CD4-positive, alpha-beta T cell treated with Interleukin-15 for 4 hours (primary cell): ENCODE measurements around the gene APOC1.
"Not testable (repeated sequence)": the region's sequence is repeated elsewhere in the genome, so short reads cannot be mapped to it uniquely, and the experiment has no call there.

Experiments used
- DNase-seq: peaks from one replicate; pipeline ENCODE4 v3.0.0-alpha.2; 2020; ENCODE audit warnings: low spot score

The APOC1 gene

DNA sequence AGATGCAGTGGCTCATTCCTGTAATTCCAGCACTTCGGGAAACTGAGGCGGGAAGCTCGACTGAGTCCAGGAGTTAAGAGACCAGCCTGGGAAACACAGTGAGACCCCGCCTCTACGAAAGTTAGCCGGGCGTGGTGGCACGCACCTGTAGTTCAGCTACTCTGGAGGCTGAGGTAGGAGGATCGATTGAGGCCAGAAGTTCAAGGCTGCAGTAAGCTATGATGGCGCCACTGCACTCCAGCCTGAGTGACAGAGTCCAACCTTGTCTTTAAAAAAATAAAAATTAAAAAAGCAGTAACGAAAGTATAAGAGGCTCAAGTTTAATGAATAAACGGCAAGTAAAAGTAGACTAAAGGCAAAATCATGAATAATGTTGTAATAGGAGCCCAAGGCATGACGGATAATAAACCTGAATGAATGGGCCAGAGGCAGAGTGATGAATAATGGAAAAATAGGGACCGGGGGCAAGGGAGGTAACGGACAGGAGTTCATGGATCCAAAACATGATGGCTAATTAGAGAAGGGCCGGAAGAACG is 24.5 kb upstream of the APOC1 start:
- DNase-seq: no peak

DNA sequence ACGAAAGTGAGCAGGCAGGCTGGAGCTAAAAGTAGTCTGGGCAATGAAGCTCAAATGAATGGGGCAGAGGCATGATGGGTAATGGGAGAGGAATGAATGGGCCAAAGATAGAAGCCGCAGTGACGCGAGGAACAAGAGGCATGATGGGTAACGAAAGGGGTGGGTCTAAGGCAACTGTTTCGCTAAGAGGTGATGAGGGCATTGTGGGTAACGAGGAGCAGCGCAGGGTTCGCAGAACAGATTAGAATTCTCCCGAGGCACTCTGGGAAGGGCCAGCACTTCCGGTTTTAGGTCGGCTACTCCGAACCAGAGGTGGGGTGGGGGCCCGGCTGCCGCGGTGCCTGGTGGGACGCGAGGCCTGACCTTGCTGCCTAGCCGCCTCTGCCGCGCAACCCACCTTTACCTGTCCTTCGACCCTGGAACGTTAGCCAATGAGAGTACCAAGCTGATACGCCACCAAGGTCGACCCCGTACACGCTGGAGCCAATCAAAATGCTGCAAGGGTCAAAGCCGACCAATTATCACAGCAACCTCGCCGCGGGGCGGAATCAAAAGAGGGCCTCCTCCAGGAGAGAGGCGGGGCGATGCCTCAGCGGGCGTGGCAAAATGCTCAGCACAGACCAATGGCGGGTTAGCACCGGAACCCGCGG is 23.9 kb upstream of the APOC1 start:
- peak; percentile 100 for DNase-seq

DNA sequence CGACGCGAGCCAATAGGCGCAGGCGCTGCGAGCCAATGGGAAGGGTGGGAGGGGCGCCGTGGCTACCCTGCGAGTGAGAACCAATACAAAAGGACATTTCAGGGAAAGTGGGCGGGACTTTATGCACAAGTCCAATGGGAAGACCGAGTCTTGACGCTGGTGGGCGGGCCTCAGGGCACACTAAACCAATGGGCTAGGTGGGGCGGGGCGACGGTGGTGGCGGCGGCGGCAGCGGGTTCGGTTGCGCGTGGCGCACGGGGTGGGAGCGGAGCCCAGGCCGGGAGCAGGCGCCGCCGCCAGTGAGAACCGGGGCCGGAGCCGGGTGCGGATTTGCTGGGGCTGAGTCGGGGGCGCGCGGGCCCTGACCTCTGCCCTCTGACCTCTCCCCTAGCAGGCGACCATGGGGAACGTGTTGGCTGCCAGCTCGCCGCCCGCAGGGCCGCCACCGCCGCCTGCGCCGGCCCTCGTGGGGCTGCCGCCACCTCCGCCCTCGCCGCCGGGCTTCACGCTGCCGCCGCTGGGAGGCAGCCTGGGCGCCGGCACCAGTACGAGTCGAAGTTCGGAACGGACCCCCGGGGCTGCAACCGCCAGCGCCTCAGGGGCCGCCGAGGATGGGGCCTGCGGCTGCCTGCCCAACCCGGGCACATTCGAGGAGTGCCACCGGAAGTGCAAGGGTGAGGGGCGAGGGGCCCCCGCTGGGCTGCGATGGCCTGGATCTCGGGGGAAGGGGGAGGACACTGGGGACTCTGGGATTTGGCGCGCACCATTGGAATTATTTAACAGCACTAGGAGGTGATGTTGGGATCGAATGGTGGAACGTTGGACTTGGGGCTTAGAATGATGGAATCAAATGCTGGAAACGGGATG is 23.2 kb upstream of the APOC1 start, which contains the start of gene TOMM40:
TOMM40 (plus strand) TSS at position 239 of the 867 bp plus-strand sequence; CDS start at position 401, 162 bp downstream.
- DNase-seq: no peak

DNA sequence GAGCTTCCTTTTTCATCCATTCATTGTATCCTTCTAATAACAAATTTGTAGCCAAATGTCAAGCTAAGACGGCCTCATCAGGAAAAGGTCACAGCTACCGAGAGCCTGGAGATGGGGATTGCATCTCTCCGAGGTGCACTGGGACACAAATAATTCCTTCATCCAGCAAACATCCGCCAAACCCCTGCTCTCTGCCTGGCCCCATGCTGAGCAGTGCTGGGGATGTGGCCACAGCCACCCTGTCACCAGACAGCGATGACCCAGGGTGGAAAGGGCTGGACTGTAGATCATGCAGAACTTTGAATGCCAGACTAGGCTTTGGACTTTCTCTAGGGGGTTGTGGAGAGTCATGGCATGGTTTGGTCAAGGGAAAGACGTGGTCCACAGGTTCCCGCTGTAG is 21.5 kb upstream of the APOC1 start:
- DNase-seq: no peak

DNA sequence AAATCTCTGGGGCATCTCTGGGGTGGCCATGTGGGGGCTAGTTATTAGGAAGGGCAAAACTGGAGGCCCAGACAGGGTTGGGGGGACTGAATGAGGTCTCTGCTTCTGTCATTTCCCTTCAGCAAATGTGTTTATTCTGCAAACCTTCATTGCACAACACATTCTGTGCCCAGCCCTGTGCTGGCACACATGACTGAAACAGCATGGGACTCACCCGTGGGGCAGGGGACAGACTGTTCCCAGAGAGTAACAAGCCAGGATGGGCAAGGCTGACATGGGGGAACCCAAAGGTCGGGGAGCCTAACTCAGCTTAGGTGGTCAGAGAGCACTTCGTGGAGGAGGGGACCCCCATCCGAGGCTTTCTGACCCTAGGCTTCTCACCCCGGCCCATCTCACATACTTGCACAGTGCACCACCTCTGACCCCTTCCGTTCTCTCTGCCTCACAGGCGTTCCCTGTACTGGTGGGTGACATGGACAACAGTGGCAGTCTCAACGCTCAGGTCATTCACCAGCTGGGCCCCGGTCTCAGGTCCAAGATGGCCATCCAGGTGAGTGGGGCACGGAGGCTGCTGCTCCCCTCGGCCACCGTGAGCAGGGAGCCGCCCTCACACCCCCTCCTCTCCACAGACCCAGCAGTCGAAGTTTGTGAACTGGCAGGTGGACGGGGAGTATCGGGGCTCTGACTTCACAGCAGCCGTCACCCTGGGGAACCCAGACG is 20.9 kb upstream of the APOC1 start:
- DNase-seq: no peak

DNA sequence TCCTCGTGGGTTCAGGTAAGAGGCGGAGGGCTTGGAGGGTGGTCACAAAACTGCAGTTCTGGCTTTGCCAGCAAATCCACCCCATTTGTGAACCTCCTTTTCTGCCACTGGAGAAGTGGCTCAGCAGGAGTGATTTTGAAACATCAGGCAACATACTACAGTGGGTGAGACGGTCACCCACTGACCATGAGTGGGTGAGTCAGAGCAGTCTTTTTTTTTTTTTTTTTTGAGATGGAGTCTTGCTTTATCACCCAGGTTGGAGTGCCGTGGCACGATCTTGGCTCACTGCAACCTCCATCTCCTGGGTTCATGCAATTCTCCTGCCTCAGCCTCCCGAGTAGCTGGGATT is 20.4 kb upstream of the APOC1 start:
- no peak for DNase-seq

DNA sequence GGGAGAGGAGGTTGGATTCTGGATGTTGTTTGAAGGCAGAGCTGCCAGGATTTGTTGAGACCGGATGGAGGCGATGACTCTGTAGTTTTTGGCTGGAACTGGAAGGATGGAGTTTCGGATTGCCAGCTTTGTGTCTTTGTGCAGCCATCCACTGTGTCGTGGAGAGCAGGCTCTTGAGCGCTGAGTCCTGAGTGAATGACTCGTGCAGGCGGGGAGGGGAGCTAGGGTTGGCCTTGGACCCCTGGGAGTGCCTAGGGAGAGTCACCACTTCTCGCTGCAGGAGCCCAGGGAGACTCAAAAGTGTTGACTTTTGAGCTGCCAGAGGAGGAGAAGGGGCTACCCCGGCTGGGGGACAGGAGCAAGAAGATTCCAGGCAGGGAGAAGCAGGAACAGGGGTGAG is 19.5 kb upstream of the APOC1 start:
- DNase-seq: no peak

DNA sequence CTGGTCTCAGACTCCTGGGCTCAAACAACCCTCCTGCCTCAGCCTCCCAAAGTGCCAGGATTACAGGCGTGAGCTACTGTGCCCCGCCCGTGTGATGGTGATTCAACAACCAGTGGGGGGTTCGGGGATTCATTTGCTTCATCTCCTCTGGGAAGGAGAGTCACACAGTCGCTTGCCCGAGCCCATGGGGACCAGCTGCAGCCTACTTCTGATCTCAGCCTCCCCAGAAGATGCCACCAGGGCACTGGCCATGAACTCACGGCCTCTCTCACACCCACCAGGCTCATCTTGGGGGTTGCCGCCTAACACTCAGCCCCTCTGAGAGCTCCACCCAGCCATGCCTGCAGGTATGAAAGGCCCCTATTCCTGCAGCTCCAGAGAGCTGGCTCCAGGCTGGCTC is 16.6 kb upstream of the APOC1 start:
- DNase-seq: no peak

DNA sequence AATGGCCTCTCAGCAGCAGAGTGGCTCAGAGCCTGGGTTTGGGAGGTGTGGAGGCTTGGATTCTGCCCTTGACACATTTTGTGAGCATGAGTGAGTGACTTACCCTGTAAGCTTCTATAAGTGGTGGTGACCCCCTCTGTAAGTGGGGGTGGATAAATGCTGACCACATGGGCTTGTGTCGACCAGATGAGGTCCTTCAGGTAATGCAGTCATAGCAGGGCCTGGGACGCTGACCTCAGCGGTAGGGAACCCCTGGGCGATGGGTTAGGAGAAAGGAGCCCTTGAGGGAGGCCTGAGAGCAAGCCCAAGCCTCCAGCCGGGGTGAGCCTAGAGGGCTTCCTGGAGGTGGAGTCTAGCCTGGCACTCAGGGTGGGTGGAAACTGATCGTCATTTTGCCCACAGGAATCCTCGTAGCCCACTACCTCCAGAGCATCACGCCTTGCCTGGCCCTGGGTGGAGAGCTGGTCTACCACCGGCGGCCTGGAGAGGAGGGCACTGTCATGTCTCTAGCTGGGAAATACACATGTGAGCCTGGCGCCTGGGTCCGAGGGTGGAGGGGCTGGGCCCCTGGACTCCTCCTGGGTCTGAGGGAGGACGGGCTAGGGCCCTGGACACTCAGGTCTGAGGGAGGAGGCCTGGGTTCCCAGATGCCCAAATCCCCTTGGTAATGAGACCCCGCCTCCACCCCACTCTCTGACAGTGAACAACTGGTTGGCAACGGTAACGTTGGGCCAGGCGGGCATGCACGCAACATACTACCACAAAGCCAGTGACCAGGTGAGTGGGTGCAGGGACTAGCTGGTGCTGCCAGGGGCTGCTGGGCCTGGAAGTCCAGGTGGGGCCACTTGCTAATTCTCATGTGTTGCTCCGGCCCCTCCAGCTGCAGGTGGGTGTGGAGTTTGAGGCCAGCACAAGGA is 13.8 kb upstream of the APOC1 start:
- DNase-seq: no peak

DNA sequence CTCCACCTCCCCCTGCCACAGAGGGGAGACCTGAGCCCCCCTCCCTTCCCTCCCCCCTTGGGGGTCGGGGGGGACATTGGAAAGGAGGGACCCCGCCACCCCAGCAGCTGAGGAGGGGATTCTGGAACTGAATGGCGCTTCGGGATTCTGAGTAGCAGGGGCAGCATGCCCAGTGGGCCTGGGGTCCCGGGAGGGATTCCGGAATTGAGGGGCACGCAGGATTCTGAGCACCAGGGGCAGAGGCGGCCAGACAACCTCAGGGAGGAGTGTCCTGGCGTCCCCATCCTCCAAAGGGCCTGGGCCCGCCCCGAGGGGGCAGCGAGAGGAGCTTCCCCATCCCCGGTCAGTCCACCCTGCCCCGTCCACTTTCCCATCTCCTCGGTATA is 11.2 kb upstream of the APOC1 start:
- DNase-seq: no peak

DNA sequence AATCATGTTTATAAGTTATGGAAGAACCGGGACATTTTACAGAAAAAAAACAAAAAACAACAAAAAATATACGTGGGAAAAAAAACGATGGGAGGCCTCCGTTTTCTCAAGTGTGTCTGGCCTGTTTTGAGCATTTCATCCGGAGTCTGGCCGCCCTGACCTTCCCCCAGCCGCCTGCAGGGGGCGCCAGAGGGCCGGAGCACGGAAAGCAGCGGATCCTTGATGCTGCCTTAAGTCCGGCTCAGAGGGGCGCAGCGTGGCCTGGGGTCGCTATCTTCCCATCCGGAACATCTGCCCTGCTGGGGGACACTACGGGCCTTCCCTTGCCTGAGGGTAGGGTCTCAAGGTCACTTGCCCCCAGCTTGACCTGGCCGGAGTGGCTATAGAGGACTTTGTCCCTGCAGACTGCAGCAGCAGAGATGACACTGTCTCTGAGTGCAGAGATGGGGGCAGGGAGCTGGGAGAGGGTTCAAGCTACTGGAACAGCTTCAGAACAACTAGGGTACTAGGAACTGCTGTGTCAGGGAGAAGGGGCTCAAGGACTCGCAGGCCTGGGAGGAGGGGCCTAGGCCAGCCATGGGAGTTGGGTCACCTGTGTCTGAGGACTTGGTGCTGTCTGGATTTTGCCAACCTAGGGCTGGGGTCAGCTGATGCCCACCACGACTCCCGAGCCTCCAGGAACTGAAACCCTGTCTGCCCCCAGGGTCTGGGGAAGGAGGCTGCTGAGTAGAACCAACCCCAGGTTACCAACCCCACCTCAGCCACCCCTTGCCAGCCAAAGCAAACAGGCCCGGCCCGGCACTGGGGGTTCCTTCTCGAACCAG is 10.6 kb upstream of the APOC1 start:
- peak; percentile 77 for DNase-seq

DNA sequence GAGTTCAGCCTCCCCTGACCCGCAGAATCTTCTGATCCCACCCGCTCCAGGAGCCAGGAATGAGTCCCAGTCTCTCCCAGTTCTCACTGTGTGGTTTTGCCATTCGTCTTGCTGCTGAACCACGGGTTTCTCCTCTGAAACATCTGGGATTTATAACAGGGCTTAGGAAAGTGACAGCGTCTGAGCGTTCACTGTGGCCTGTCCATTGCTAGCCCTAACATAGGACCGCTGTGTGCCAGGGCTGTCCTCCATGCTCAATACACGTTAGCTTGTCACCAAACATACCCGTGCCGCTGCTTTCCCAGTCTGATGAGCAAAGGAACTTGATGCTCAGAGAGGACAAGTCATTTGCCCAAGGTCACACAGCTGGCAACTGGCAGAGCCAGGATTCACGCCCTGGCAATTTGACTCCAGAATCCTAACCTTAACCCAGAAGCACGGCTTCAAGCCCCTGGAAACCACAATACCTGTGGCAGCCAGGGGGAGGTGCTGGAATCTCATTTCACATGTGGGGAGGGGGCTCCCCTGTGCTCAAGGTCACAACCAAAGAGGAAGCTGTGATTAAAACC is 9.9 kb upstream of the APOC1 start:
- DNase-seq: no peak

DNA sequence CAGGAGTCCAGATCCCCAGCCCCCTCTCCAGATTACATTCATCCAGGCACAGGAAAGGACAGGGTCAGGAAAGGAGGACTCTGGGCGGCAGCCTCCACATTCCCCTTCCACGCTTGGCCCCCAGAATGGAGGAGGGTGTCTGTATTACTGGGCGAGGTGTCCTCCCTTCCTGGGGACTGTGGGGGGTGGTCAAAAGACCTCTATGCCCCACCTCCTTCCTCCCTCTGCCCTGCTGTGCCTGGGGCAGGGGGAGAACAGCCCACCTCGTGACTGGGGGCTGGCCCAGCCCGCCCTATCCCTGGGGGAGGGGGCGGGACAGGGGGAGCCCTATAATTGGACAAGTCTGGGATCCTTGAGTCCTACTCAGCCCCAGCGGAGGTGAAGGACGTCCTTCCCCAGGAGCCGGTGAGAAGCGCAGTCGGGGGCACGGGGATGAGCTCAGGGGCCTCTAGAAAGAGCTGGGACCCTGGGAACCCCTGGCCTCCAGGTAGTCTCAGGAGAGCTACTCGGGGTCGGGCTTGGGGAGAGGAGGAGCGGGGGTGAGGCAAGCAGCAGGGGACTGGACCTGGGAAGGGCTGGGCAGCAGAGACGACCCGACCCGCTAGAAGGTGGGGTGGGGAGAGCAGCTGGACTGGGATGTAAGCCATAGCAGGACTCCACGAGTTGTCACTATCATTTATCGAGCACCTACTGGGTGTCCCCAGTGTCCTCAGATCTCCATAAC is 8.8 kb upstream of the APOC1 start, which contains the start of gene APOE:
APOE (plus strand) TSS at position 360 of the 724 bp plus-strand sequence. CDS start 829 bp downstream, outside the sequence.
- DNase-seq: no peak

DNA sequence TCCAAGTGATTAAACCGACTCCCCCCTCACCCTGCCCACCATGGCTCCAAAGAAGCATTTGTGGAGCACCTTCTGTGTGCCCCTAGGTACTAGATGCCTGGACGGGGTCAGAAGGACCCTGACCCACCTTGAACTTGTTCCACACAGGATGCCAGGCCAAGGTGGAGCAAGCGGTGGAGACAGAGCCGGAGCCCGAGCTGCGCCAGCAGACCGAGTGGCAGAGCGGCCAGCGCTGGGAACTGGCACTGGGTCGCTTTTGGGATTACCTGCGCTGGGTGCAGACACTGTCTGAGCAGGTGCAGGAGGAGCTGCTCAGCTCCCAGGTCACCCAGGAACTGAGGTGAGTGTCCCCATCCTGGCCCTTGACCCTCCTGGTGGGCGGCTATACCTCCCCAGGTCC is 6.8 kb upstream of the APOC1 start:
- no peak for DNase-seq

DNA sequence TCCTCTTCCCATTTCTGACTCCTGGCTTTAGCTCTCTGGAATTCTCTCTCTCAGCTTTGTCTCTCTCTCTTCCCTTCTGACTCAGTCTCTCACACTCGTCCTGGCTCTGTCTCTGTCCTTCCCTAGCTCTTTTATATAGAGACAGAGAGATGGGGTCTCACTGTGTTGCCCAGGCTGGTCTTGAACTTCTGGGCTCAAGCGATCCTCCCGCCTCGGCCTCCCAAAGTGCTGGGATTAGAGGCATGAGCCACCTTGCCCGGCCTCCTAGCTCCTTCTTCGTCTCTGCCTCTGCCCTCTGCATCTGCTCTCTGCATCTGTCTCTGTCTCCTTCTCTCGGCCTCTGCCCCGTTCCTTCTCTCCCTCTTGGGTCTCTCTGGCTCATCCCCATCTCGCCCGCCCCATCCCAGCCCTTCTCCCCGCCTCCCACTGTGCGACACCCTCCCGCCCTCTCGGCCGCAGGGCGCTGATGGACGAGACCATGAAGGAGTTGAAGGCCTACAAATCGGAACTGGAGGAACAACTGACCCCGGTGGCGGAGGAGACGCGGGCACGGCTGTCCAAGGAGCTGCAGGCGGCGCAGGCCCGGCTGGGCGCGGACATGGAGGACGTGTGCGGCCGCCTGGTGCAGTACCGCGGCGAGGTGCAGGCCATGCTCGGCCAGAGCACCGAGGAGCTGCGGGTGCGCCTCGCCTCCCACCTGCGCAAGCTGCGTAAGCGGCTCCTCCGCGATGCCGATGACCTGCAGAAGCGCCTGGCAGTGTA is 6.2 kb upstream of the APOC1 start:
- DNase-seq: no peak

DNA sequence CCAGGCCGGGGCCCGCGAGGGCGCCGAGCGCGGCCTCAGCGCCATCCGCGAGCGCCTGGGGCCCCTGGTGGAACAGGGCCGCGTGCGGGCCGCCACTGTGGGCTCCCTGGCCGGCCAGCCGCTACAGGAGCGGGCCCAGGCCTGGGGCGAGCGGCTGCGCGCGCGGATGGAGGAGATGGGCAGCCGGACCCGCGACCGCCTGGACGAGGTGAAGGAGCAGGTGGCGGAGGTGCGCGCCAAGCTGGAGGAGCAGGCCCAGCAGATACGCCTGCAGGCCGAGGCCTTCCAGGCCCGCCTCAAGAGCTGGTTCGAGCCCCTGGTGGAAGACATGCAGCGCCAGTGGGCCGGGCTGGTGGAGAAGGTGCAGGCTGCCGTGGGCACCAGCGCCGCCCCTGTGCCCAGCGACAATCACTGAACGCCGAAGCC is 5.6 kb upstream of the APOC1 start:
- no peak for DNase-seq

DNA sequence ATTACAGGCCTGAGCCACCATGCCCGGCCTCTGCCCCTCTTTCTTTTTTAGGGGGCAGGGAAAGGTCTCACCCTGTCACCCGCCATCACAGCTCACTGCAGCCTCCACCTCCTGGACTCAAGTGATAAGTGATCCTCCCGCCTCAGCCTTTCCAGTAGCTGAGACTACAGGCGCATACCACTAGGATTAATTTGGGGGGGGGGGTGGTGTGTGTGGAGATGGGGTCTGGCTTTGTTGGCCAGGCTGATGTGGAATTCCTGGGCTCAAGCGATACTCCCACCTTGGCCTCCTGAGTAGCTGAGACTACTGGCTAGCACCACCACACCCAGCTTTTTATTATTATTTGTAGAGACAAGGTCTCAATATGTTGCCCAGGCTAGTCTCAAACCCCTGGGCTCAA is 4.6 kb upstream of the APOC1 start:
- no peak for DNase-seq

DNA sequence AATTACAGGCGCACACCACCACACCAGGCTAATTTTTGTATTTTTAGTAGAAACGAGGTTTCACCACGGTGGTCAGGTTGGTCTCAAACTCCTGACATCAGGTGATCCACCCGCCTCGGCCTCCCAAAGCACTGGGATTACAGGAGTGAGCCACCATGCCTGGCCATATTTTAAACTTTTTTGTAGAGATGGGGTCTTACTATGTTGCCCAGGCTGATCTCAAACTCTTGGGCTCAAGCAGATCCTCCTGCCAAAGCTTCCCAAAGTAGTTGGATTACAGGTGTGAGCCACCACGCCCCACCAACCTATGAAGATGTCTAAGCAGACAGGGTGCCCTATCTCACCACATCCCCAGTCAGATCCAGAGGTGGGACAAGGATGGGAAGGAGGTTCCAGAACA is 2.5 kb upstream of the APOC1 start:
- not testable (repeated sequence) for DNase-seq

DNA sequence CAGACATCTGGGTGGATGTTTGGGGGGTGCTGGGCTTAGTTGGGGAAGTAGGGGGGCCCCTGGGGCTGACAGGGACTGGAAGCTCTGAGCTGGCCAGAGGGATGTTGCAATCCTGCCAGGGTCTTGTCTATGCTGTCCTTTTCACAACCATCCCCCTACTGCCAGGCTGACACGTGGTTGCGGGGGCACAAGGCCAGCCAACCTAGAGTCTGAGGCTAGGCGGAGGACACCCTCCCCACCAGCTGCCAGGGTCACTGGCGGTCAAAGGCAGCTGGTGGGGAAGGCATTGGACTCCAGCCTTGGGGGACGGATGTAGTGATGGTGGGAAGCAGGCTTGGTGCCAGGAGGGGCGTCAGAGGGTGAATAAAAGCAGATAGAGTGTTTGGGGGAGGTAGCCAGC is 1.6 kb upstream of the APOC1 start:
- no peak for DNase-seq
